Measurements from ENCODE around the gene TMPRSS4. TPM values are rescaled to one million over a fixed set of nuclear protein-coding genes. Genes with fewer than 3 reads are reported as not detected.
A peak's percentile ranks its signal among the peaks of the same experiment; 100 is the strongest.

Gene TMPRSS4
- total RNA-seq, 1 experiment from 2014 or later = 1.5 TPM

DNA sequence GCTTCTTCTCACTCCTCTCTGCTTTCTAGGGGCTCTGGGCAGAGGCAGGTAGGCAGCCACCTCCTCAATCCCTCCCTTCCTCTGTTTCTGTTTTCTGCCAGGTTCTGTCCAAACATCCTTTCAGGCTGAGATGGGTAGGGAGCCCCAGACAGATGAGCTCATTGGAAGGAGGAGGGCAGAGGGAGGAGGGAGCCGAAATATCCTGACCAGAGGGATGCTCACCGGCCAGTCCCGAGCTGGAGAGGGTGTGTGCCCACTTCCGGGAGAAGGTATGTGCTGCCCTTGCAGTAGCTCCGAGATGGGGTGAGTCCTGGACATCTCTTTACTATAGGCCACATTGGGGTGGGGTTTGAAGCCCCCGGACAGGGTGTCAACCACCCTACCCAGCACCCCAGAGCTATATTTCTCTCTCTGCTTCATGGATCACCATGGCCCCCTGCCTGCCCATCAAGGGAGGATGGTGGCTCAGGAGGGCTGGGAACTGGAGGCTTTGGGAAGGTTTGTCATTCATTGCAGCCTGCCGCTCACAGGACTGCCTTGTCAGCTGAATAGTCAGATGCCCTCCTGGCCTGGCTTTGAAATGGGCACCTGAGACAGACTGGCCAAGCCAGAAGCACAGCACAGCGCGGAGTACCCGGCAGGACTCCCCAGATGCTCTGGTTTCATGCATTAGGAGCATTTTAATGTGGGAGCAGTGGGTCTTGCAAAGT, 80.5 kb downstream of the TMPRSS4 start:
- TF ChIP-seq EZH2 (IDR thresholded peaks at IDR 0.05; ENCODE audit: low read length, unreplicated experiment) = no peak
- TF ChIP-seq, protein P1, sequence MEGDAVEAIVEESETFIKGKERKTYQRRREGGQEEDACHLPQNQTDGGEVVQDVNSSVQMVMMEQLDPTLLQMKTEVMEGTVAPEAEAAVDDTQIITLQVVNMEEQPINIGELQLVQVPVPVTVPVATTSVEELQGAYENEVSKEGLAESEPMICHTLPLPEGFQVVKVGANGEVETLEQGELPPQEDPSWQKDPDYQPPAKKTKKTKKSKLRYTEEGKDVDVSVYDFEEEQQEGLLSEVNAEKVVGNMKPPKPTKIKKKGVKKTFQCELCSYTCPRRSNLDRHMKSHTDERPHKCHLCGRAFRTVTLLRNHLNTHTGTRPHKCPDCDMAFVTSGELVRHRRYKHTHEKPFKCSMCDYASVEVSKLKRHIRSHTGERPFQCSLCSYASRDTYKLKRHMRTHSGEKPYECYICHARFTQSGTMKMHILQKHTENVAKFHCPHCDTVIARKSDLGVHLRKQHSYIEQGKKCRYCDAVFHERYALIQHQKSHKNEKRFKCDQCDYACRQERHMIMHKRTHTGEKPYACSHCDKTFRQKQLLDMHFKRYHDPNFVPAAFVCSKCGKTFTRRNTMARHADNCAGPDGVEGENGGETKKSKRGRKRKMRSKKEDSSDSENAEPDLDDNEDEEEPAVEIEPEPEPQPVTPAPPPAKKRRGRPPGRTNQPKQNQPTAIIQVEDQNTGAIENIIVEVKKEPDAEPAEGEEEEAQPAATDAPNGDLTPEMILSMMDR (conservative IDR thresholded peaks at IDR 0.05; ENCODE audit: low read depth, low read length) = no peak
- TF ChIP-seq EZH2phosphoT487 (IDR thresholded peaks at IDR 0.05; ENCODE audit: borderline replicate concordance, low read length) = no peak
- ATAC-seq (no peak), DNase-seq (no peak)
- ChIA-PET POLR2A (ENCODE audit: unreplicated experiment) (no interaction called here), CTCF (no interaction called here)
- H3K27ac ChIP-seq (ENCODE audit: low read length) = no peak overlapping the region
- no peak overlapping the region for H3K9ac ChIP-seq (ENCODE audit: low read length)
- H3K4me2 ChIP-seq (ENCODE audit: low read length) = peak overlapping the region; percentile 30
- H3F3A ChIP-seq (ENCODE audit: low read length, unreplicated experiment) = no peaks in the 10 kb centered on the region
- intact Hi-C loops (cut with micrococcal nuclease) = no loop called here
- peaks cover 7% of the 10 kb centered on the region; the same call in 1 of the 2 replicates for H3K4me1 ChIP-seq (ENCODE audit: insufficient read depth, low read length)
- no peaks in the 10 kb centered on the region for H3K9me3 ChIP-seq (ENCODE audit: low read length)
- no peaks in the 10 kb centered on the region for H4K20me1 ChIP-seq (ENCODE audit: low read length)
- no peaks in the 10 kb centered on the region for H3K79me2 ChIP-seq (ENCODE audit: low read length)
- H3K27me3 ChIP-seq (ENCODE audit: low read length) = peaks cover 98% of the 10 kb centered on the region
- no peaks in the 10 kb centered on the region for H3K9me2 ChIP-seq (replicated peaks; ENCODE audit: low read length)
- H3K4me3 ChIP-seq (ENCODE audit: low read length) = no peak overlapping the region
- BruUV-seq (replicated peaks) = no TSS peak
- no peaks in the 10 kb centered on the region for H3K36me3 ChIP-seq (ENCODE audit: low read depth, low read length)
- no peak overlapping the region for H2AFZ ChIP-seq (ENCODE audit: low read length)

DNA sequence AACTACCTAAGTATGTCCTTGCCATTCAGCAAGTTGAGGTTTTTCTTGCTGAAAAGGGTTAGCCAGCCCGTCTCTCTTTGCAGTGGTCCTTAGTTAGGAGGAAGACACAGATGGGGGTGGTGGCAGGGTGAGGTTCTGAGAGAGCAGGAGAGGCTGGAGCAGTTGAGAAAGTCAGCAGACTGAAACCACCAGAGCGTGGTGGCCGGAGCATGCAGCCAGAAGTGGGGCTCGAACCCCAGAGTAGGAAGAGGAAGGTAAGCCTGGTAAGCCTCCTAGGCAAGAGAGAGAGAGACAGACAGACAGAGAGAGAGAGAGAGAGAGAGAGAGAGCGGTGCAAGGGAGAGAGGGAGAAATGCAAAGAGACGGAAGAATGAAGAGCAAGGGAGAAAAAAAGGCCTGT, 84.9 kb downstream of the TMPRSS4 start:
- Histone ChIP-seq H3F3A (ENCODE audit: low read length, unreplicated experiment) (no peaks in the 10 kb centered on the region), H3K4me3 (ENCODE audit: low read length) (no peak overlapping the region), H3K4me1 (ENCODE audit: insufficient read depth, low read length) (no peaks in the 10 kb centered on the region), H3K27ac (ENCODE audit: low read length) (no peak overlapping the region), H3K9me3 (ENCODE audit: low read length) (no peaks in the 10 kb centered on the region), H3K27me3 (ENCODE audit: low read length) (peaks cover 78% of the 10 kb centered on the region), H3K9ac (ENCODE audit: low read length) (no peak overlapping the region), H3K79me2 (ENCODE audit: low read length) (no peaks in the 10 kb centered on the region), H2AFZ (ENCODE audit: low read length) (no peak overlapping the region), H3K4me2 (ENCODE audit: low read length) (no peak overlapping the region), H3K36me3 (ENCODE audit: low read depth, low read length) (no peaks in the 10 kb centered on the region), H3K9me2 (replicated peaks; ENCODE audit: low read length) (no peaks in the 10 kb centered on the region), H4K20me1 (ENCODE audit: low read length) (no peaks in the 10 kb centered on the region)
- no TSS peak for BruUV-seq (replicated peaks)
- CTCF ChIA-PET = no interaction called here
- intact Hi-C loops (cut with micrococcal nuclease) = no loop called here
- TF ChIP-seq, protein P1 (conservative IDR thresholded peaks at IDR 0.05; ENCODE audit: low read depth, low read length) = no peak
- no peak for TF ChIP-seq EZH2phosphoT487 (IDR thresholded peaks at IDR 0.05; ENCODE audit: borderline replicate concordance, low read length)
- no peak for TF ChIP-seq EZH2 (IDR thresholded peaks at IDR 0.05; ENCODE audit: low read length, unreplicated experiment)
- POLR2A ChIA-PET (ENCODE audit: unreplicated experiment) = no interaction called here
- ATAC-seq (no peak), DNase-seq (no peak)

DNA sequence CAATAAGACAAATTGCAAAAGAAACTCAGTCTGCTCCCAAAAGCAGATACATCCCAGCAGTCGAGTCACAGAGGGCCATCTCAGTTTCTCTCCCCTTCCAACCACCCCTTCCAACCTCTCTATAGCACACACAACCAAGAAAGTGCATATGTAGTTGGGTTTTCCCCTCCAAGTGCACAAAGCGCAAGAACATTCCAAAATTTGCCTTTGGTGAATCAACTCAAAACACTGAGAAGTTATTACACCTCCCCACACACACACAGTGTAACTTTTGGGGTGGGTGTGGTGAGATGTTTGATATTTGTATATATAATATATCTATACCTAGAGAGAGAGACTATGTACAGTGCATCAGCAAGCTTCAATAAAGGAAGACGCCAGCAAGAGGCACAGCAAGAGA, 86.0 kb downstream of the TMPRSS4 start:
- Histone ChIP-seq H3K9ac (ENCODE audit: low read length) (no peak overlapping the region), H3K4me2 (ENCODE audit: low read length) (no peak overlapping the region), H3F3A (ENCODE audit: low read length, unreplicated experiment) (no peaks in the 10 kb centered on the region), H3K4me1 (ENCODE audit: insufficient read depth, low read length) (no peaks in the 10 kb centered on the region), H3K36me3 (ENCODE audit: low read depth, low read length) (no peaks in the 10 kb centered on the region), H3K79me2 (ENCODE audit: low read length) (no peaks in the 10 kb centered on the region), H3K9me3 (ENCODE audit: low read length) (no peaks in the 10 kb centered on the region), H3K27me3 (ENCODE audit: low read length) (peaks cover 75% of the 10 kb centered on the region), H3K4me3 (ENCODE audit: low read length) (no peak overlapping the region), H3K27ac (ENCODE audit: low read length) (no peak overlapping the region), H2AFZ (ENCODE audit: low read length) (no peak overlapping the region), H3K9me2 (replicated peaks; ENCODE audit: low read length) (no peaks in the 10 kb centered on the region), H4K20me1 (ENCODE audit: low read length) (no peaks in the 10 kb centered on the region)
- no TSS peak for BruUV-seq (replicated peaks)
- POLR2A ChIA-PET (ENCODE audit: unreplicated experiment) = no interaction called here
- no peak for TF ChIP-seq EZH2 (IDR thresholded peaks at IDR 0.05; ENCODE audit: low read length, unreplicated experiment)
- TF ChIP-seq EZH2phosphoT487 (IDR thresholded peaks at IDR 0.05; ENCODE audit: borderline replicate concordance, low read length) = no peak
- TF ChIP-seq, protein P1 (conservative IDR thresholded peaks at IDR 0.05; ENCODE audit: low read depth, low read length) = no peak
- no peak for ATAC-seq
- intact Hi-C loops (cut with micrococcal nuclease) = no loop called here
- no peak for DNase-seq
- CTCF ChIA-PET = no interaction called here

Measured in PC-3 (cell line).